MM.1S (cell line): ENCODE data around the gene ARHGAP12.
"Not testable (repeated sequence)": the region's sequence is repeated elsewhere in the genome, so short reads cannot be mapped to it uniquely, and the experiment has no call there.

Source experiments
- DNase-seq: peaks from one replicate; pipeline ENCODE4 v3.0.0-alpha.2; 2015
- H2AFZ ChIP-seq: fragments of 300-600 bp; sonication (generic); 2 replicates; pipeline ENCODE4 v1.6.0; 2016; ENCODE audit warnings: antibody characterized with exemption, low read length
- H3F3A ChIP-seq: fragments of 300-600 bp; sonication (generic); 2 replicates; pipeline ENCODE4 v1.6.1; 2016; ENCODE audit warnings: mild to moderate bottlenecking, antibody characterized with exemption, low read length, moderate library complexity, mixed read lengths; ENCODE audit not compliant: insufficient read depth
- H3K27ac ChIP-seq: fragments of 300-600 bp; sonication (generic); 2 replicates; pipeline ENCODE4 v1.5.1; 2016; ENCODE audit warnings: mild to moderate bottlenecking, low read length
- H3K27me3 ChIP-seq: fragments of 300-600 bp; sonication (generic); replicated peaks from 2 replicates; pipeline ENCODE4 v1.6.0; 2016; ENCODE audit warnings: low read length; ENCODE audit not compliant: insufficient read depth
- H3K36me3 ChIP-seq: fragments of 300-600 bp; sonication (generic); replicated peaks from 2 replicates; pipeline ENCODE4 v1.6.1; 2016; ENCODE audit warnings: mild to moderate bottlenecking, low read length, mixed read lengths; ENCODE audit not compliant: insufficient read depth
- H3K4me1 ChIP-seq: fragments of 300-600 bp; sonication (generic); 2 replicates; pipeline ENCODE4 v1.6.1; 2016; ENCODE audit warnings: low read length, mixed read lengths
- H3K4me2 ChIP-seq: fragments of 300-600 bp; sonication (generic); 2 replicates; pipeline ENCODE4 v1.6.0; 2016; ENCODE audit warnings: low read depth, low read length
- H3K4me3 ChIP-seq: fragments of 300-600 bp; sonication (generic); 2 replicates; pipeline ENCODE4 v1.5.1; 2016; ENCODE audit warnings: low read length, mixed read lengths
- H3K79me2 ChIP-seq: fragments of 300-600 bp; sonication (generic); 2 replicates; pipeline ENCODE4 v1.6.1; 2016; ENCODE audit warnings: mixed run types, low read length, mixed read lengths
- H3K9ac ChIP-seq: fragments of 300-600 bp; sonication (generic); 2 replicates; pipeline ENCODE4 v1.6.1; 2016; ENCODE audit warnings: low read length, mixed read lengths
- H3K9me2 ChIP-seq: fragments of 300-600 bp; sonication (generic); replicated peaks from 2 replicates; pipeline ENCODE4 v1.6.1; 2016; ENCODE audit warnings: mild to moderate bottlenecking, low read length, mixed read lengths; ENCODE audit not compliant: insufficient read depth
- H3K9me3 ChIP-seq: fragments of 300-600 bp; sonication (generic); replicated peaks from 2 replicates; pipeline ENCODE4 v1.6.1; 2016; ENCODE audit warnings: mild to moderate bottlenecking, low read length, mixed read lengths; ENCODE audit not compliant: insufficient read depth
- H4K20me1 ChIP-seq: fragments of 300-600 bp; sonication (generic); 2 replicates; pipeline ENCODE4 v1.6.1; 2016; ENCODE audit warnings: mild to moderate bottlenecking, low read length, moderate library complexity, mixed read lengths; ENCODE audit not compliant: insufficient read depth
- EZH2 ChIP-seq: fragments of 300-600 bp; sonication (generic); optimal IDR thresholded peaks from 2 replicates; pipeline ENCODE3; 2017; ENCODE audit warnings: low read depth, mild to moderate bottlenecking, antibody characterized with exemption, low read length, mixed read lengths
- EZH2phosphoT487 ChIP-seq: fragments of 300-600 bp; sonication (generic); IDR thresholded peaks from 2 replicates; pipeline ENCODE4 v1.6.1; 2018; ENCODE audit warnings: antibody characterized with exemption, low read length
- TF ChIP-seq, protein P1 (sequence below): fragments of 300-600 bp; sonication (generic); IDR thresholded peaks from 2 replicates; pipeline ENCODE4 v1.5.1; 2016; ENCODE audit warnings: antibody characterized with exemption, low read length, mixed read lengths

ARHGAP12 gene

DNA sequence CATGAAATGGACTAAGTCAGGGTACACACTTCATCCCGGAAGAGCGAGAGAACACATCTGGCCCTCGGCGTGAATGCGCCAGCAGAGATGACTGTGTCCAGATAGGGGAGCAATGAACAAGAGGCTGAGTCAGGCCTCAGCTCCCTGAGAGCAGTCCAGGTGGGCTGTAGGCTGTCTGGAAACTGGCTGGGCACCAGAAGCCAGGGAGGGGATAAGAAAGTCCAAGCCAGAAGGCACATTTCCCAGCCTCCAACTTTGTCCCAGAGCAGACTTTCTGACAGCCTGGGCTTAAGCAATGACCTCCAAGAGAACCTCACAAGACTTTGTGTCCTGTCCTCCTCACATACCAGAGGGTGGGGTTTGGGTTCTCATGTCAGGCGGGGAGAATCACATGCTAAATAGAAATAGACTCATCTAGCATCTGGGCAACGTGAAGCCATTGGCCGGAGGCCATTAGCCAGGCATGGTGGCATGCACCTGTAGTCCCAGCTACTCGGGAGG is 157.2 kb downstream of the ARHGAP12 start:
- H3F3A ChIP-seq, result no peaks in the 10 kb centered on the region
- no peak overlapping the region for H3K4me2 ChIP-seq
- H4K20me1 ChIP-seq, result no peaks in the 10 kb centered on the region
- TF ChIP-seq EZH2phosphoT487 (no peak), EZH2 (no peak)
- TF ChIP-seq, protein P1, sequence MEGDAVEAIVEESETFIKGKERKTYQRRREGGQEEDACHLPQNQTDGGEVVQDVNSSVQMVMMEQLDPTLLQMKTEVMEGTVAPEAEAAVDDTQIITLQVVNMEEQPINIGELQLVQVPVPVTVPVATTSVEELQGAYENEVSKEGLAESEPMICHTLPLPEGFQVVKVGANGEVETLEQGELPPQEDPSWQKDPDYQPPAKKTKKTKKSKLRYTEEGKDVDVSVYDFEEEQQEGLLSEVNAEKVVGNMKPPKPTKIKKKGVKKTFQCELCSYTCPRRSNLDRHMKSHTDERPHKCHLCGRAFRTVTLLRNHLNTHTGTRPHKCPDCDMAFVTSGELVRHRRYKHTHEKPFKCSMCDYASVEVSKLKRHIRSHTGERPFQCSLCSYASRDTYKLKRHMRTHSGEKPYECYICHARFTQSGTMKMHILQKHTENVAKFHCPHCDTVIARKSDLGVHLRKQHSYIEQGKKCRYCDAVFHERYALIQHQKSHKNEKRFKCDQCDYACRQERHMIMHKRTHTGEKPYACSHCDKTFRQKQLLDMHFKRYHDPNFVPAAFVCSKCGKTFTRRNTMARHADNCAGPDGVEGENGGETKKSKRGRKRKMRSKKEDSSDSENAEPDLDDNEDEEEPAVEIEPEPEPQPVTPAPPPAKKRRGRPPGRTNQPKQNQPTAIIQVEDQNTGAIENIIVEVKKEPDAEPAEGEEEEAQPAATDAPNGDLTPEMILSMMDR, result no peak
- H3K4me1 ChIP-seq, result no peaks in the 10 kb centered on the region
- no peak overlapping the region for H3K9ac ChIP-seq
- H3K9me2 ChIP-seq, result no peaks in the 10 kb centered on the region
- H3K4me3 ChIP-seq, result no peak overlapping the region
- H3K9me3 ChIP-seq, result no peaks in the 10 kb centered on the region
- H2AFZ ChIP-seq, result no peak overlapping the region
- no peaks in the 10 kb centered on the region for H3K36me3 ChIP-seq
- DNase-seq, result no peak
- no peaks in the 10 kb centered on the region for H3K79me2 ChIP-seq
- no peaks in the 10 kb centered on the region for H3K27me3 ChIP-seq
- no peak overlapping the region for H3K27ac ChIP-seq

DNA sequence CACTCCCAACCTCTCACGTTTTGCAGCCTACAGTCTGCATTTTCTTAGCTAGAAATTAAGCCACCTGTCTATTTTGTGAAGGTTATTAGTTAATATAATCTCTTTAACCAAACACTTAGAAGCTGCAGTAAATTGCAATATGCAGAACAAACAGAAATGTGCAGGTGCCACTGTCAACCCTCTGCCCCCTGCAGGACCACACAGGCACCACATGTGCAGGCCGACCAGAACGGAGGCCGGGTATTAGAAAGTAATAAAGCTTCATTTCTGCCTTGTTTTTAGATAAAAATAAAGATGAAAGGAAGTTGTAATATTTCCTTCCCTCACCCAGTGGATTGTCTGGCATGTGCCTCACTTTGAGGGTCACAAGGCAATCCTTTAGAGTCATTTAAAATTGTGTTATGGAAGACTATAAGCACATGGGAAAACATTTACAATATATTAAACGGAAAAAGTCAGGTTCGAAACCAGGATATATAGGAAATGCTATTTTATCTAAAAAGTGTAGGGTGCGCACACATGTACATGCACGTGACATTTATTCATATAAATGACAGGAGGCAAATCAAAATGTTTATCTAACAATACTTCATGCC is 158.2 kb downstream of the ARHGAP12 start:
- no peak overlapping the region for H2AFZ ChIP-seq
- no peak overlapping the region for H3K27ac ChIP-seq
- H3K27me3 ChIP-seq, result no peaks in the 10 kb centered on the region
- no peaks in the 10 kb centered on the region for H3K9me2 ChIP-seq
- H3K4me2 ChIP-seq, result no peak overlapping the region
- peak; percentile 40 for DNase-seq
- H3K9me3 ChIP-seq, result no peaks in the 10 kb centered on the region
- no peak overlapping the region for H3K4me3 ChIP-seq
- no peaks in the 10 kb centered on the region for H3K79me2 ChIP-seq
- H3F3A ChIP-seq, result no peaks in the 10 kb centered on the region
- TF ChIP-seq EZH2 (no peak), EZH2phosphoT487 (no peak)
- TF ChIP-seq, protein P1, result peak; percentile 81
- no peaks in the 10 kb centered on the region for H3K36me3 ChIP-seq
- no peaks in the 10 kb centered on the region for H3K4me1 ChIP-seq
- H4K20me1 ChIP-seq, result no peaks in the 10 kb centered on the region
- H3K9ac ChIP-seq, result no peak overlapping the region

DNA sequence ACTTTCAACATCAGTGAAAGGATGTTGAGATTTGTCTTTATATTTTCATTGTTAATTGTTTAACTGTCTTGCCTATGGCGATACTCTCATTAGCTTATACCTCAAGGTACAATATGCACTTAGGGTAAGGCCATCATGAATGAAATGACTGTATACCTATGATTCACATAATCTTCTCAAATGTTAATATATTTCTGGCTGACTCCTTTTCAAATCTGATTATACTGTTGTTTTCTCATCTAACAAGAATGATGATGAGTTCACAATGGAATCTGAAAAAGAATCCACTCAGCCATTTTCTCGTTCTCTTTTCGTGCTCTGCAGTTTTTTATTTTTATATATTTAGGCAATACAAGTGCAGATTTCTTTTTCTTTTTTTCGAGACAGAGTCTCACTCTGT is 159.1 kb downstream of the ARHGAP12 start:
- Histone ChIP-seq H3K27ac (no peak overlapping the region), H3K27me3 (no peaks in the 10 kb centered on the region), H3F3A (no peaks in the 10 kb centered on the region), H3K9me2 (no peaks in the 10 kb centered on the region), H3K79me2 (no peaks in the 10 kb centered on the region), H3K9ac (no peak overlapping the region), H3K4me3 (no peak overlapping the region), H4K20me1 (no peaks in the 10 kb centered on the region), H3K36me3 (no peaks in the 10 kb centered on the region), H3K4me1 (no peaks in the 10 kb centered on the region), H3K4me2 (no peak overlapping the region), H3K9me3 (no peaks in the 10 kb centered on the region), H2AFZ (no peak overlapping the region)
- no peak for DNase-seq
- TF ChIP-seq EZH2phosphoT487 (no peak), EZH2 (no peak)
- TF ChIP-seq, protein P1, result no peak

DNA sequence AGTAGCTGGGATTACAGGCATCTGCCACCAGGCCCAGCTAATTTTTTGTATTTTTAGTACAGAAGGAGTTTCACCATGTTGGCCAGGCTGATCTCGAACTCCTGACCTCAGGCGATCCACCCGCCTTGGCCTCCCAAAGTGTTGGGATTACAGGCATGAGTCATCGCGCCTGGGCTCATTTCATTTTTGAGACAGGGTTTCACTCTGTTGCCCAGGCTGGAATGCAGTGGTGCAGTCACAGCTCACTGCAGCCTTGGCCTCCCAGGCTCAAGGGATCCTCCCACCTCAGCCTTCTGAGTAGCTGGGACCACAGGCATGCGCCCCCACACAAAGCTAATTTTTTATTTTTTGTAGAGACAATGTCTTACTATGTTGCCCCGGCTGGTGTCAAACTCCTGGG is 159.7 kb downstream of the ARHGAP12 start:
- not testable (repeated sequence) for H3K4me3 ChIP-seq, H3K4me2 ChIP-seq, H2AFZ ChIP-seq, H3K36me3 ChIP-seq, H3K9me2 ChIP-seq, DNase-seq, H3K79me2 ChIP-seq, H3K27ac ChIP-seq, H3K4me1 ChIP-seq, H4K20me1 ChIP-seq, H3K9ac ChIP-seq, H3K27me3 ChIP-seq, H3K9me3 ChIP-seq, H3F3A ChIP-seq
